Thyroid gland (tissue), 4 donors: ENCODE measurements around the gene RNGTT. TPM values are rescaled to one million over a fixed set of nuclear protein-coding genes. Genes with fewer than 3 reads are reported as not detected.
"Not testable (repeated sequence)": the region's sequence is repeated elsewhere in the genome, so short reads cannot be mapped to it uniquely, and the experiment has no call there.

ENCODE experiments used
- DNase-seq, 2 donors: peaks; one replicate each; pipeline ENCODE4 v3.0.0-alpha.2; 2019
- H3K27ac ChIP-seq, 3 donors: fragments of 200-600 bp; sonication (generic); 1 replicate in 2 of 3; 2 replicates in 1 of 3; pipeline ENCODE4 v1.5.1; 2016 to 2019; ENCODE audit warnings: mild to moderate bottlenecking in 1 of 3, moderate library complexity in 1 of 3
- H3K27me3 ChIP-seq: fragments of 200-600 bp; sonication (generic); one replicate; pipeline ENCODE4 v1.5.1; 2019
- H3K36me3 ChIP-seq, 2 donors: fragments of 200-600 bp; sonication (generic); one replicate each; pipeline ENCODE4 v1.5.1; 2016 to 2019
- H3K4me1 ChIP-seq, 2 donors: fragments of 200-600 bp; sonication (generic); one replicate each; pipeline ENCODE4 v1.5.1; 2017 to 2019
- H3K4me3 ChIP-seq, 3 donors: fragments of 200-600 bp; sonication (generic); replicated peaks in 1 of 3; 1 replicate in 2 of 3; 2 replicates in 1 of 3; pipeline ENCODE4 v1.5.1; 2016; ENCODE audit warnings: mild to moderate bottlenecking in 1 of 3
- H3K9me3 ChIP-seq: fragments of 200-600 bp; sonication (generic); one replicate; pipeline ENCODE4 v1.5.1; 2017
- POLR2A ChIP-seq, 2 donors: fragments of 450-650 bp; IDR thresholded peaks; one replicate each; pipeline ENCODE4 v1.6.1; 2017; ENCODE audit warnings: antibody characterized with exemption in 2 of 2, mild to moderate bottlenecking in 2 of 2, moderate library complexity in 1 of 2
- WGBS, 2 donors: methylation state at CpG; one replicate each; pipeline ENCODE4 v1.1.5; 2017; 5-methylcytosine and 5-hydroxymethylcytosine counted together
- intact Hi-C: fragments of 100-400 bp; cut with DNase I; formaldehyde crosslinking; loops from one replicate; pipeline ENCODE4 v1.15.1; 2023
- total RNA-seq, 4 donors: library from RNA; depleted of rRNA; stranded (reverse); fragments of >200 nt; gene quantifications; one replicate each; pipeline ENCODE4 v1.2.3, GENCODE V29; 2016
- TF ChIP-seq, protein P1 (sequence below), 6 experiments: fragments of 200-600 bp in 3 of 6; fragments of 450-650 bp in 3 of 6; sonication (generic) in 3 of 6; IDR thresholded peaks; one replicate each; pipeline ENCODE4 v1.5.1; 2016 to 2019; ENCODE audit warnings: antibody characterized with exemption in 6 of 6, mild to moderate bottlenecking in 2 of 6, inconsistent platforms in 1 of 6, moderate library complexity in 1 of 6

Gene RNGTT
- total RNA-seq, 4 donors from 2014 or later, result 19.1 to 31.4 (median 24.8) TPM

DNA sequence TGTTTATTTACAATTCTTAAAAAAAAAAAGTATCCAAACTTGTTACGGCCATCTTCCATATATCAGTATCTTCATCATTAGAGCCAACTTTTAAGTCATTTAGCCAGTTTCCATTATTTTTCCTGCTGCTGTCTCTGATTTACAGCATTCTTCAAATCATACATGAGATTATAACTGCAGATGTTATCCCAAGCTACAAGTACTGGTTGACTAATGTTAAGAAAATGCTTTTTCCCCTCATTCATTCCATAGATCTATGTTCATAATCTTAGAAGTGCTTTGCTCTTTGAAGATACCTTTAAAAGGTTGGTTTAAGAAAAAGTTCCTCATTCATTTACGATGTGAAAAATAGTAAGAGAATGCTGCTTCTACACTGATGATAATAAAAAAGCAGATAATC, 158.7 kb downstream of the RNGTT start:
- intact Hi-C loops, result no loop called here
- no peak for DNase-seq
- TF ChIP-seq POLR2A (IDR thresholded peaks at IDR 0.05), result no peak
- TF ChIP-seq, protein P1, sequence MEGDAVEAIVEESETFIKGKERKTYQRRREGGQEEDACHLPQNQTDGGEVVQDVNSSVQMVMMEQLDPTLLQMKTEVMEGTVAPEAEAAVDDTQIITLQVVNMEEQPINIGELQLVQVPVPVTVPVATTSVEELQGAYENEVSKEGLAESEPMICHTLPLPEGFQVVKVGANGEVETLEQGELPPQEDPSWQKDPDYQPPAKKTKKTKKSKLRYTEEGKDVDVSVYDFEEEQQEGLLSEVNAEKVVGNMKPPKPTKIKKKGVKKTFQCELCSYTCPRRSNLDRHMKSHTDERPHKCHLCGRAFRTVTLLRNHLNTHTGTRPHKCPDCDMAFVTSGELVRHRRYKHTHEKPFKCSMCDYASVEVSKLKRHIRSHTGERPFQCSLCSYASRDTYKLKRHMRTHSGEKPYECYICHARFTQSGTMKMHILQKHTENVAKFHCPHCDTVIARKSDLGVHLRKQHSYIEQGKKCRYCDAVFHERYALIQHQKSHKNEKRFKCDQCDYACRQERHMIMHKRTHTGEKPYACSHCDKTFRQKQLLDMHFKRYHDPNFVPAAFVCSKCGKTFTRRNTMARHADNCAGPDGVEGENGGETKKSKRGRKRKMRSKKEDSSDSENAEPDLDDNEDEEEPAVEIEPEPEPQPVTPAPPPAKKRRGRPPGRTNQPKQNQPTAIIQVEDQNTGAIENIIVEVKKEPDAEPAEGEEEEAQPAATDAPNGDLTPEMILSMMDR (IDR thresholded peaks at IDR 0.05), result no peak
- no peak overlapping the region for H3K4me3 ChIP-seq
- no peaks in the 10 kb centered on the region for H3K4me1 ChIP-seq
- H3K9me3 ChIP-seq, result no peaks in the 10 kb centered on the region
- WGBS, 2 donors, result 98 to 99% methylated on average over 2 of the region's 2 CpGs
- H3K27me3 ChIP-seq, result no peaks in the 10 kb centered on the region
- no peaks in the 10 kb centered on the region for H3K36me3 ChIP-seq
- H3K27ac ChIP-seq, result no peak overlapping the region

- DNase-seq, result no peak
- Histone ChIP-seq H3K9me3 (no peaks in the 10 kb centered on the region), H3K36me3 (no peaks in the 10 kb centered on the region), H3K27ac (no peak overlapping the region), H3K4me3 (no peak overlapping the region), H3K27me3 (no peaks in the 10 kb centered on the region), H3K4me1 (no peaks in the 10 kb centered on the region)
- intact Hi-C loops, result no loop called here
- TF ChIP-seq, protein P1 (IDR thresholded peaks at IDR 0.05), result no peak
- TF ChIP-seq POLR2A (IDR thresholded peaks at IDR 0.05), result no peak
These were observed 177.9 kb downstream of the RNGTT start for GRCh38 chr6:88785478-88785877.

GRCh38 chr6:88780714-88781389, 182.6 kb downstream of the RNGTT start:
- TF ChIP-seq POLR2A (IDR thresholded peaks at IDR 0.05), result no peak
- TF ChIP-seq, protein P1 (IDR thresholded peaks at IDR 0.05), result peak; percentile 61 to 84 (median 70)
- Histone ChIP-seq H3K27ac (no peak overlapping the region), H3K9me3 (no peaks in the 10 kb centered on the region), H3K4me3 (no peak overlapping the region), H3K4me1 (no peaks in the 10 kb centered on the region), H3K27me3 (no peaks in the 10 kb centered on the region), H3K36me3 (no peaks in the 10 kb centered on the region)
- intact Hi-C loops, result no loop called here
- 38 to 41% methylated on average over 5 of the region's 5 CpGs for WGBS, 2 donors
- DNase-seq, result peak; percentile 16 to 47

- H3K27me3 ChIP-seq, result no peaks in the 10 kb centered on the region
- H3K9me3 ChIP-seq, result no peaks in the 10 kb centered on the region
- intact Hi-C loops, result no loop called here
- H3K4me3 ChIP-seq, result no peak overlapping the region
- TF ChIP-seq, protein P1 (IDR thresholded peaks at IDR 0.05), result no peak
- no peak for TF ChIP-seq POLR2A (IDR thresholded peaks at IDR 0.05)
- DNase-seq, result no peak
- H3K4me1 ChIP-seq, result no peaks in the 10 kb centered on the region
- WGBS, 2 donors, result 95 to 97% methylated on average over 8 of the region's 8 CpGs
- H3K36me3 ChIP-seq, result no peaks in the 10 kb centered on the region
- no peak overlapping the region for H3K27ac ChIP-seq
These were observed 187.4 kb downstream of the RNGTT start for GRCh38 chr6:88775866-88776571.

- H3K4me1 ChIP-seq, H3K27ac ChIP-seq, H3K4me3 ChIP-seq, intact Hi-C loops, H3K27me3 ChIP-seq, H3K9me3 ChIP-seq, H3K36me3 ChIP-seq, DNase-seq: not testable (repeated sequence)
- WGBS, 2 donors, result 94 to 97% methylated on average over 2 of the region's 2 CpGs
These were observed 195.3 kb downstream of the RNGTT start for GRCh38 chr6:88768114-88768513.
